Effector CD8-positive, alpha-beta T cell (primary cell): ENCODE results near the gene CRYZL1.

Experiments used
- DNase-seq: peaks from one replicate; lab custom pipeline; 2025; lab: John Stamatoyannopoulos, UW

Gene CRYZL1

DNA sequence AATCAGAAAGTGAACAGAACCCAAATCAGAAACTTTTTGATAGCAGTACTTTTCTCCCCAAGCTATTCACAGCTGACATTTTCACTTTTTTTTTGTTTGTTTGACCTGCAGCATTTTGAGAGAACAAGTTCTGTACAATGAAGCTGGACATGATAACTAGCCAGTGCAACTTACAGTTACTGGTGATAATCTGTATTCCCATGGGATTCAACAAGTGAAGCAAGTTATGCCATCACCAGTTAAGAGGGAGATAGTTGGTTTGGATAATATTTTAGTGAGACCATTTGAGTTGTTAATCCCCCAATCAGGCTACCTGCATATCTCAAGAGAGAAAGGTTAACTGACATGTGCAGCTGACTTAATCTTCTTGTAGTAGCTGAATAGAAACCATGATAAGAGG, 80.6 kb downstream of the CRYZL1 start:
- DNase-seq: no peak

DNA sequence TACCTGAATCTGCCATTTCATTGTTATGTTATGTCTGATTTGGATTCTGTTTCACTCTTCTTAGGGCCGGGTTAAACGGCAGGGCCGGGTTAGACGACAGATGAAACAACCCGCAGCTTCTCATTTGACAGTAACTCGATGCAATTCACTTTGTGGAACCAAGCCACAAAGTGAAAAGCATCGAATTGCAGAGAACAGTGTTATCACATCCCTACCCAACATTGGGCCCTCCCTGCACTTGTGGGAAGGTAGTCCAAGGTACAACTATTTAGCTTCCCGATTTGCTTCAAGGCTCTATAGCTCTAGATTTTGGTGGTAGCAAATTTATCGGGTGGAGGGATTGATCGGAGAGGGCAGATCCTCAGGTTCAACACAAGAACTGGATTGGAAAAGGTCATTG, 81.7 kb downstream of the CRYZL1 start:
- DNase-seq: no peak

- no peak for DNase-seq
Observed at GRCh38 chr21:33558777-33559421, 82.6 kb downstream of the CRYZL1 start.

- no peak for DNase-seq
Observed at GRCh38 chr21:33557447-33557846, 84.1 kb downstream of the CRYZL1 start.

GRCh38 chr21:33554982-33555344, 86.6 kb downstream of the CRYZL1 start:
- DNase-seq: no peak

- no peak for DNase-seq
Observed at GRCh38 chr21:33554236-33554981, 87.1 kb downstream of the CRYZL1 start.

- no peak for DNase-seq
Observed at GRCh38 chr21:33552999-33553598, 88.4 kb downstream of the CRYZL1 start.

DNA sequence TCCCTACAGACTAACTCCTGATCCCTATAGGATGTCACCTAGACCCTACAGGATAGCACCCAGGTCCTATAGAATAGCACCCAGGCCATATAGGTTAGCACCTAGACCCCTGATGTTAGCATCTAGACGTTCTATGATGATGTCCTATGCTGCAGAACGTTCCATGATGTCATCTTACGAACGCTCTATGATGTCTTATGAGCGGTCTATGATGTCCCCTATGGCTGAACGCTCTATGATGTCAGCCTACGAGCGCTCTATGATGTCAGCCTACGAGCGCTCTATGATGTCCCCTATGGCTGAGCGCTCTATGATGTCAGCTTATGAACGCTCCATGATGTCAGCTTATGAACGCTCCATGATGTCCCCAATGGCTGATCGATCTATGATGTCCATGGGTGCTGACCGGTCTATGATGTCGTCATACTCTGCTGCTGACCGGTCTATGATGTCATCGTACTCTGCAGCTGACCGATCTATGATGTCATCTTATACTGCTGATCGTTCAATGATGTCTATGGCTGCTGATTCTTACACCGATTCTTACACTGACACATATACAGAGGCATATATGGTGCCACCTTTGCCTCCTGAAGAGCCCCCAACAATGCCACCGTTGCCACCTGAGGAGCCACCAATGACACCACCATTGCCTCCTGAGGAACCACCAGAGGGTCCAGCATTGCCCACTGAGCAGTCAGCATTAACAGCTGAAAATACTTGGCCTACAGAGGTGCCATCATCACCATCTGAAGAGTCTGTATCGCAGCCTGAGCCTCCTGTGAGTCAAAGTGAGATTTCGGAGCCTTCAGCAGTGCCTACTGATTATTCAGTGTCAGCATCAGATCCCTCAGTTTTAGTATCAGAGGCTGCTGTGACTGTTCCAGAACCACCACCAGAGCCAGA, 89.2 kb downstream of the CRYZL1 start:
- DNase-seq: no peak

DNA sequence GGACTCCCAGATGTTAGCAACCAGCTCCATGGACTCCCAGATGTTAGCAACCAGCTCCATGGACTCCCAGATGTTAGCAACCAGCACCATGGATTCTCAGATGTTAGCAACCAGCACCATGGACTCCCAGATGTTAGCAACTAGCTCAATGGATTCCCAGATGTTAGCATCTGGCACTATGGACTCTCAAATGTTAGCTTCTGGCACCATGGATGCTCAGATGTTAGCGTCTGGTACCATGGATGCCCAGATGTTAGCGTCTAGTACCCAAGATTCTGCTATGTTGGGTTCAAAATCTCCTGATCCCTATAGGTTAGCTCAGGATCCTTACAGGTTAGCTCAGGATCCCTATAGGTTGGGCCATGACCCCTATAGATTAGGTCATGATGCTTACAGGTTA, 89.9 kb downstream of the CRYZL1 start:
- DNase-seq: no peak

DNA sequence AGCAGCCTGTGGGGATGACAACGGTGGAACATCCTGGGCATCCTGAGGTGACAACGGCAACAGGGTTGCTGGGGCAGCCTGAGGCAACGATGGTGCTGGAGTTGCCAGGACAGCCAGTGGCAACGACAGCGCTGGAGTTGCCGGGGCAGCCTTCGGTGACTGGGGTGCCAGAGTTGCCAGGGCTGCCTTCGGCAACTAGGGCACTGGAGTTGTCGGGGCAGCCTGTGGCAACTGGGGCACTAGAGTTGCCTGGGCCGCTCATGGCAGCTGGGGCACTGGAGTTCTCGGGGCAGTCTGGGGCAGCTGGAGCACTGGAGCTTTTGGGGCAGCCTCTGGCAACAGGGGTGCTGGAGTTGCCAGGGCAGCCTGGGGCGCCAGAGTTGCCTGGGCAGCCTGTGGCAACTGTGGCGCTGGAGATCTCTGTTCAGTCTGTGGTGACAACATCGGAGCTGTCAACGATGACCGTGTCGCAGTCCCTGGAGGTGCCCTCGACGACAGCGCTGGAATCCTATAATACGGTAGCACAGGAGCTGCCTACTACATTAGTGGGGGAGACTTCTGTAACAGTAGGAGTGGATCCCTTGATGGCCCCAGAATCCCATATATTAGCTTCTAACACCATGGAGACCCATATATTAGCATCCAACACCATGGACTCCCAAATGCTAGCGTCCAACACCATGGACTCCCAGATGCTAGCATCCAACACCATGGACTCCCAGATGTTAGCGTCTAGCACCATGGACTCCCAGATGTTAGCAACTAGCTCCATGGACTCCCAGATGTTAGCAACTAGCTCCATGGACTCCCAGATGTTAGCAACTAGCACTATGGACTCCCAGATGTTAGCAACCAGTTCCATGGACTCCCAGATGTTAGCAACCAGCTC, 90.5 kb downstream of the CRYZL1 start:
- DNase-seq: no peak

DNA sequence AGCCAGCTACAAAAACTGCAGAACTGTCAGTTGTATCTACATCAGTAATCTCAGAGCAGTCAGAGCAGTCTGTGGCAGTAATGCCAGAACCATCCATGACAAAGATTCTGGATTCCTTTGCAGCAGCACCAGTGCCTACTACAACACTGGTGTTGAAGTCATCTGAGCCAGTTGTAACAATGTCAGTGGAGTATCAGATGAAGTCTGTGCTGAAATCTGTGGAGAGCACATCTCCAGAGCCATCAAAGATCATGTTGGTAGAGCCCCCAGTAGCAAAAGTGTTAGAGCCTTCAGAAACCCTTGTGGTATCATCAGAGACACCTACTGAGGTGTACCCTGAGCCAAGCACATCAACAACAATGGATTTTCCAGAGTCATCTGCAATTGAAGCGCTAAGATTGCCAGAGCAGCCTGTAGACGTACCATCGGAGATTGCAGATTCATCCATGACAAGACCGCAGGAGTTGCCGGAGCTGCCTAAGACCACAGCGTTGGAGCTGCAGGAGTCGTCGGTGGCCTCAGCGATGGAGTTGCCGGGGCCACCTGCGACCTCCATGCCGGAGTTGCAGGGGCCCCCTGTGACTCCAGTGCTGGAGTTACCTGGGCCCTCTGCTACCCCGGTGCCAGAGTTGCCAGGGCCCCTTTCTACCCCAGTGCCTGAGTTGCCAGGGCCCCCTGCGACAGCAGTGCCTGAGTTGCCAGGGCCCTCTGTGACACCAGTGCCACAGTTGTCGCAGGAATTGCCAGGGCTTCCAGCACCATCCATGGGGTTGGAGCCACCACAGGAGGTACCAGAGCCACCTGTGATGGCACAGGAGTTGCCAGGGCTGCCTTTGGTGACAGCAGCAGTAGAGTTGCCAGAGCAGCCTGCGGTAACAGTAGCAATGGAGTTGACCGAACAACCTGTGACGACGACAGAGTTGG, 91.4 kb downstream of the CRYZL1 start:
- DNase-seq: no peak

DNA sequence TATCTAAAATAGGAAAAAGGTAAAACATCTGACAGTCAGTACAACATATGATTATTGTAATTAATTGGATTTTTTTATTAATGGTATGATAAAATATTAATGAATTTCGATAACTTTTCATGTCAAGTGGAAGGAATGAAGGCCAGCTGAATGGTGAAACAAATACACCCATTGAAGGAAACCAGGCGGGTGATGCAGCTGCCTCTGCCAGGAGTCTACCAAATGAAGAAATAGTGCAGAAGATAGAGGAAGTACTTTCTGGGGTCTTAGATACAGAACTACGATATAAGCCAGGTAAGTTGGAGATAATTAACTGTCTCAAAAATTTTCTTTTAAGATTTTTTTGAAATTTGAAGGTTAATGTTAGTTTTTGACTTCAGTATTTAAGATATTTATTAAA, 95.5 kb downstream of the CRYZL1 start:
- DNase-seq: no peak

DNA sequence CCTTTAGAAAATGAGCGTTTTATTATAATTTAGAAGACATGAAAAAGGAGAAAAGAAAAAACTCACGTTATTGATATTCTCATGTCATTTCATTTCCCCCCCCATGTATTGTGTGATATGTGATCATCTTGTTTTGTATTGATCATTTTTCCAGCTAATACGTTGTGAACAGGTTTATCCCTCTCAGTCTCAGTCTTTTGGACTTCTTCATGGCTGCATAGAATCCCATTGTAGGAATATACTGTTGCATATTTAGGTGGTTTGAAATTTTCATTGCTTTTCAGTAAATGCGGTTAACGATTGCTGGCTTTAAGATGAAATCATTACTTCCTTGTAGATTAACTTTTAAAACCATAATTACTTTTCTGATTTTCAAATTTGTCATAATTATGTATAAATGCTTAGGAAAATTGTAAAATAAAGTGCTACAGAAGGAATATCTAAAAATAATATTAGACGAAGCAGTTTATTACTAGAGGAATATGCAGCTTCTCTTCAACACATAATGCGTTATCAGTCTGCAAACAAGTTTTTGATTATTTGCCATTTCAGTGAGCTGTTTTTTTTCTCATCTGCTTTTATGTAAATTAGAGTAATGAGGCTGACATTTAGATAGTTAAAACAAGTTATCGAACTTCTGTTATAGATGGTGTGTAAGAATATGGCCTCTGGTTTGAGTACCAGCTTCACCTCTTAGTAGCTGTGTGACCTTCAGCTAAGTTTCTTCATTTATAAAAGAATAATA, 96.9 kb downstream of the CRYZL1 start:
- no peak for DNase-seq

- no peak for DNase-seq
Observed at GRCh38 chr21:33543505-33544129, 97.9 kb downstream of the CRYZL1 start.

DNA sequence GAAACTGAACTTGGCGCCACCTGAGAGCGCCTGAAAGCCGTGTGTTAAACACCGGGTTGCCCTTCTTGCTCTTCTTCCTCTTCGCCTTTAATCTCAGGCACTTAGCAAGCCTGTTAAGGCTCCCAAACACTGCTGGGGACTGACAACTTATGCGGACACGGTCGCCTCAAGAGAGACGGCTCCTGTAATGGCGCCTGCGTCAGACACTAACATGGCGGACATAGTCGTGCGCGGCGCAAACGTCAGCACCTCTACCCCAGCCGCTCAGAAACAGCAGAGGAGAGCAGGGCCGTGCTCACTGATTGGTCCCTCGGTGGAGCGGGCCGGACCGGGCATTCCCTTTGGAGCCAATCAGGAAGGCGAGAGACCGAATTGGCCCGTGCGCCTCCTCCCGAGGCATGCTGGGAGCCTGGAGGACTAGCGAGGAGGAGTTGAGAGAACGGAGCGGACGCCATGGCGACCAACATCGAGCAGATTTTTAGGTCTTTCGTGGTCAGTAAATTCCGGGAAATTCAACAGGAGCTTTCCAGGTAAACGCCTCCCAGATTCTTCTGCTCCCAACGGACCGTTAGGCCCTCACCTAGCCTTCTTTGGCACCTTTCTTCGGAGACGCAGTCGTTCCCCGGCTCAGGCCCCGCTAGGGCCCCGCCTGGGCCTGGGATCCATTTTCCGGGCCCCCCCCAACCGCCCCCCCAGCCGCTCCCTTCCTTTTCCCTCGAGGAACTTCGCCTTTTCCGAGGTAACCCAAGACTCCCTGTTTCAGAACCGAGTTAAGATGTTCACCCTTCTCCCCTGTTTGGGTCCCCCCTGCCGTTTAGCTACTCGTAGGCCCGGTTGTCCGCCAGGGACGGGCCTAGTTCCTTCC, 98.7 kb downstream of the CRYZL1 start, which contains the start of gene SON:
Gene SON (plus strand): TSS at position 399 of the 865 bp plus-strand sequence. CDS start 55 bp downstream, at position 454.
- DNase-seq: peak; percentile 97

DNA sequence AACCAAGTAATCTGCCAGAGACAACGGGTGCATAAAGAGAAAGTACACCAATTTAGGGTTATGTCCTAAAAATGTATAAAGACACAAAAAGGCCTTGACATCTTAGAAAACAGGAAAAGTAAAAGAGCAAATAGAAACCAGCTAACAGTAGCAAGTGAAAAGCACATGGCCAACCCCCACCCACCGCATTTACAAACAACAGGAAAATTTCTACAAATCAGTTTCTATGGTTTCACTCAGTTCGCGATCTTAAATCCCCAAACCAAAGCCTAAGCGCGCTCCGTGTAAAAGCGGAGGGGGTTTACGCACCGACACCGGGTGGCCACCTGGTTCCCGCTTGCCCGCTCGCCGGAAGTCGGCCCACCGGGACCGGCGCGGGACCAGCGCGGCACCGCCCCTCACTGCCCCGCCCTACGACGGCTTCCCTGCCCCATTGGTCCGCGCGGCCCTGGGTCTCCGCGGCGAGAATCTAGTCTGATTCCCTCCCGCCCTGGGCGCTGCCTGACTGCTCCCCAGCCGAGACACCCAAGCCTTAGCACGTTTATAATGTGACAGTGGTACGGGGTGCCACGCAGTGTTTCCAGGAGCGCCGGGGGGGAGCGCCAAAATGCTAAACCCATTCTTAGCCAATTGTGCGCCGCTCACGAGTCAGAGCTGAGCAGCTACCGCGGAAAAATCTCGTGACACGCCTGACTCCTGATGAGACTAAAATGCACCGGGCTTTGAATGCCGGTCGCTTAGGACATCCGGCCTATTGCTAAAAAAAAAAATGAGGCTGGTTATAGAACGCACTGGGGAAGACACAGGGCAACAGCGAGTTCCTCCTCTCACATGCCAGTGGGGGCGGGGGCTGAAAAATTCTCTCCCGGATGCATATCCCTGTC, 99.5 kb downstream of the CRYZL1 start, which contains the start of gene GART:
Gene GART (minus strand): TSS at position 362 of the 884 bp plus-strand sequence. CDS start 2,802 bp downstream, outside the sequence.
- peak; percentile 73 for DNase-seq
